Urinary bladder (tissue), 4 donors: ENCODE results near the gene NOC2L. TPM values are rescaled to one million over a fixed set of nuclear protein-coding genes. Genes with fewer than 3 reads are reported as not detected.

Source experiments
- DNase-seq: peaks from one replicate; pipeline ENCODE4 v3.0.0-alpha.2; 2015; ENCODE audit errors: extremely low spot score
- H3K27ac ChIP-seq: one replicate; pipeline ENCODE4 v1.5.1; 2013; ENCODE audit warnings: low read depth, mild to moderate bottlenecking, moderate library complexity
- H3K36me3 ChIP-seq: one replicate; pipeline ENCODE4 v1.6.1; 2013; ENCODE audit warnings: mild to moderate bottlenecking, moderate library complexity; ENCODE audit not compliant: insufficient read depth
- H3K4me1 ChIP-seq: one replicate; pipeline ENCODE4 v1.6.1; 2013; ENCODE audit warnings: mild to moderate bottlenecking, moderate library complexity; ENCODE audit not compliant: insufficient read depth
- H3K4me3 ChIP-seq: one replicate; pipeline ENCODE4 v1.5.1; 2013; ENCODE audit warnings: low read depth, low read length
- WGBS: extraction: QIAGEN DNeasy Blood & Tissue Kit; methylation state at CpG from one replicate; pipeline ENCODE4 v1.1.7; 2013; 5-methylcytosine and 5-hydroxymethylcytosine counted together
- polyA plus RNA-seq: library from polyadenylated mRNA; stranded (reverse); fragments of 200-250 nt; gene quantifications from one replicate; pipeline ENCODE4 v1.2.3, GENCODE V29; 2013
- total RNA-seq: library from RNA; depleted of rRNA; stranded (reverse); fragments of >200 nt; gene quantifications from one replicate; pipeline ENCODE4 v1.2.3, GENCODE V29; 2014
- donor health status: healthy with polysubstance abuse.
- donor health status: healthy.

The NOC2L gene
- total and polyA plus RNA-seq, 2 donors = 27.1 to 59.5 TPM

GRCh38 chr1:923131-923990 is 35.7 kb downstream of the NOC2L start, which contains the start of gene SAMD11:
TSS of gene SAMD11 (plus strand) at chr1:923923. CDS start at chr1:924432, 509 bp downstream.
- WGBS = 7% methylated on average over 72 of the region's 72 CpGs
- Histone ChIP-seq H3K4me3 (peak within 1 kb of the TSS; percentile 66), H3K4me1 (no peaks in the 10 kb centered on the region), H3K27ac (no peak within 1 kb of the TSS), H3K36me3 (no peaks in the 10 kb centered on the region)
- DNase-seq = no peak

- no peak overlapping the region for H3K27ac ChIP-seq
- no peak overlapping the region for H3K4me3 ChIP-seq
- DNase-seq = no peak
- H3K4me1 ChIP-seq = no peaks in the 10 kb centered on the region
- no peaks in the 10 kb centered on the region for H3K36me3 ChIP-seq
- WGBS = 28% methylated on average over 38 of the region's 38 CpGs
Observed at GRCh38 chr1:921011-921837, 37.8 kb downstream of the NOC2L start.

- H3K4me3 ChIP-seq = no peak overlapping the region
- WGBS = 20% methylated on average over 13 of the region's 13 CpGs
- no peaks in the 10 kb centered on the region for H3K4me1 ChIP-seq
- no peaks in the 10 kb centered on the region for H3K36me3 ChIP-seq
- no peak for DNase-seq
- H3K27ac ChIP-seq = no peak overlapping the region
Observed at GRCh38 chr1:920521-920920, 38.5 kb downstream of the NOC2L start.

- Histone ChIP-seq H3K4me1 (no peaks in the 10 kb centered on the region), H3K4me3 (no peak overlapping the region), H3K36me3 (no peaks in the 10 kb centered on the region), H3K27ac (no peak overlapping the region)
- 59% methylated on average over 23 of the region's 23 CpGs for WGBS
- DNase-seq = no peak
Observed at GRCh38 chr1:920010-920409, 39.0 kb downstream of the NOC2L start.

- no peaks in the 10 kb centered on the region for H3K4me1 ChIP-seq
Observed at GRCh38 chr1:919271-919872, 39.7 kb downstream of the NOC2L start.

GRCh38 chr1:918843-919242 is 40.2 kb downstream of the NOC2L start:
- Histone ChIP-seq H3K4me3 (no peak overlapping the region), H3K4me1 (no peaks in the 10 kb centered on the region), H3K27ac (no peak overlapping the region), H3K36me3 (no peaks in the 10 kb centered on the region)
- WGBS = 66% methylated on average over 6 of the region's 6 CpGs
- no peak for DNase-seq

More at GRCh38 chr1:919271-919872, 39.7 kb downstream of the NOC2L start:
- Histone ChIP-seq H3K4me3 (no peak overlapping the region), H3K36me3 (no peaks in the 10 kb centered on the region), H3K27ac (no peak overlapping the region)
- WGBS = 77% methylated on average over 29 of the region's 29 CpGs
- no peak for DNase-seq

GRCh38 chr1:918353-918752 is 40.7 kb downstream of the NOC2L start:
- Histone ChIP-seq H3K4me1 (no peaks in the 10 kb centered on the region), H3K27ac (no peak overlapping the region), H3K4me3 (no peak overlapping the region), H3K36me3 (no peaks in the 10 kb centered on the region)
- 77% methylated on average over 15 of the region's 15 CpGs for WGBS
- DNase-seq = no peak

- no peak for DNase-seq
- H3K27ac ChIP-seq = no peak overlapping the region
- WGBS = 50% methylated on average over 22 of the region's 22 CpGs
- no peak overlapping the region for H3K4me3 ChIP-seq
- H3K36me3 ChIP-seq = no peaks in the 10 kb centered on the region
- H3K4me1 ChIP-seq = no peaks in the 10 kb centered on the region
Observed at GRCh38 chr1:917466-918091, 41.5 kb downstream of the NOC2L start.

- Histone ChIP-seq H3K27ac (no peak overlapping the region), H3K4me3 (no peak overlapping the region), H3K36me3 (no peaks in the 10 kb centered on the region), H3K4me1 (no peaks in the 10 kb centered on the region)
- 31% methylated on average over 7 of the region's 7 CpGs for WGBS
- no peak for DNase-seq
Observed at GRCh38 chr1:917076-917459, 42.0 kb downstream of the NOC2L start.

GRCh38 chr1:916173-917075 is 42.6 kb downstream of the NOC2L start:
- no peak for DNase-seq
- Histone ChIP-seq H3K36me3 (no peaks in the 10 kb centered on the region), H3K4me3 (no peak overlapping the region), H3K4me1 (no peaks in the 10 kb centered on the region), H3K27ac (no peak overlapping the region)
- 21% methylated on average over 31 of the region's 31 CpGs for WGBS

- H3K4me3 ChIP-seq = no peak overlapping the region
- no peak for DNase-seq
- H3K4me1 ChIP-seq = no peaks in the 10 kb centered on the region
- no peak overlapping the region for H3K27ac ChIP-seq
- WGBS = 86% methylated on average over 28 of the region's 28 CpGs
- H3K36me3 ChIP-seq = no peaks in the 10 kb centered on the region
Observed at GRCh38 chr1:915295-916172, 43.5 kb downstream of the NOC2L start.

- peaks cover 2% of the 10 kb centered on the region for H3K4me1 ChIP-seq
- WGBS = 83% methylated on average over 6 of the region's 6 CpGs
- no peaks in the 10 kb centered on the region for H3K36me3 ChIP-seq
Observed at GRCh38 chr1:914891-915280, 44.2 kb downstream of the NOC2L start.

More at GRCh38 chr1:914891-915280, 44.2 kb downstream of the NOC2L start:
- H3K27ac ChIP-seq = no peak overlapping the region
- DNase-seq = no peak
- H3K4me3 ChIP-seq = no peak overlapping the region
